Activated CD4-positive, alpha-beta T cell treated with anti-CD3 and anti-CD28 coated beads for 24 hours (primary cell): ENCODE data around the gene KCNIP1.

Experiments used
- DNase-seq, 2 donors: peaks; one replicate each; pipeline ENCODE4 v3.0.0-alpha.2; 2020; ENCODE audit warnings: low read depth in 2 of 2

The KCNIP1 gene

DNA sequence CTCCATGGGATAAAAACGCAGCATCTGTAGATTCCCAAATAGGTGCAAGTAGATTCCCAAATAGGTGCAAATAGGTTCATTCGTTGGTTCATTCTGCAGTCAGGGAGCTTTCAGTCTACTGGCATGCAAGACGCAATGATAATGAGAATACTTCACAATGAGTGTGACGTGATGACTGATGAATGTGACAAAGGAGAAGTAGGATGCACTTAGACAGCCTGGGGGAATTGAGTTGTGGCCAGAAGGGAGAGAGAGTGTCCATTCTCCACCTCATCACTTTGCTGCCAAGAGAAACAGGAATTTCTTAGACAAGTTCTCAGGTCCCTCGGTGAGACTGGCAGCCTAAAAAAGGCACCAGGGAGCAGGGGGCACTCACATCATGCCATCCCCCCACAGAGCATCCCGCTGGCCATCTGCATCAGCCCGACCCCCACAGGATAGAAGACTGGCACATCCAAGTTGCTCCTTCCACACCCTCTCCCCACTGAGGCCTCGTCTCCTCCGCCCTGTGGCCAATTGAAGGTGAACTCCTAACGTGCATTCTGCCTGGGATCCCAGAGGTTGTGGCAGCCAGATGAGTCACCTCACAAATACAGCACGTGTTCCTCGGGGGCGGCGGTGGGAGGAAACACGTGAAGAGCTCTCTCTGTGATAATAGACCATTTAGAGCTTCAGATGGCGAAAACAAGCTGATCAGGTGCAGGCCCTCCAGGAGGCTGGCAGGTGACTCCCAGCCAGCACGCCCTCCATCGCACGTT, 19.9 kb upstream of the KCNIP1 start:
- no peak for DNase-seq

DNA sequence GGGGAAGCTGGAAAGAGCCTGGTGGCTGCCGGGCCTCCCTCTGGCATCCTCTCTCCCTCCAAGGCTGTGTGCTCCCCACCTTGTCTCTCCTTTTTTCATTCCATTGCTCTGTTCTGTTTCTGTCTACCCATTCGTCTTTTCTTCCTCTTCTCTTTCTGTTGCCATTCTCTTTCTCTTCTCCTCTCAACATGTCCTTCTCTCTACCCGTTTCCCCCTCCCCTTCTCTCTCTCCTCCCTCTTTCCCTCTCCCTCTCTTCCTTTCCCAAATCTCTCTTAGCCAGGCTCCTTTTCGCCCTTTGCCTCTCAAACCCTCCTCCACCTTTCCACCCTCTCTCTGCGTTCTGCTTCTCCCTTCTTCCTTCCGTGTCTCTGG, 19.4 kb upstream of the KCNIP1 start:
- no peak for DNase-seq

DNA sequence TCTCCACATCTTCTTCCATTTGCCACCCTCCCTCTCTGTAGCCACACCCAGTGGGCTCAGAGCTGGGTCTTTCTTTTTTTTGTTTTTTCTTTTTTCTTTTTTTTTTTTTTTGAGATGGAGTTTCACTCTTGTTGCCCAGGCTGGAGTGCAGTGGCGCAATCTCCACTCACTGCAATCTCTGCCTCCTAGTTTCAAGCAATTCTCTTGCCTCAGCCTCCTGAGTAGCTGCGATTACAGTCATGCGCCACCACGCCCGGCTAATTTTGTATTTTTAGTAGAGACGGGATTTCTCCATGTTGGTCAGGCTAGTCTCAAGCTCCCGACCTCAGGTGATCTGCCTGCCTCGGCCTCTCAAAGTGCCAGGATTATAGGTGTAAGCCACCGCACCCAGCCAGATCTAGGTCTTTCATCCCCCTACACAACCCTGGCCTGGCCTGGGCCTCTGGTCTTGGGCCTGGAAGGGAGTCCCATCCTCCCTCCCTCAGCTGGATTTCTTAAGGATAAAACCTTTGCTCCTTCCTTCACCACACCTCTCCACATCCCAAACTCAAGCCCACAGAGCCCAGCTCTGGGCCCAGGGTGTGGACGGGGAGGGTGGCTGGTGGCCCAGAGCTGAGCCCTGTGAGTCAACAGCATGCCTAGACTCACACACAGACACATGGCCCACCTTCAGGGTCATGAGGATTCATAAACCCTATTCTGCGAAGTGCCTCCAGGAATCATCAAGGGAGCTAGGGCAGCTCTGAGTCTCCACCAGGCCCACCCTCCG, 18.8 kb upstream of the KCNIP1 start:
- no peak for DNase-seq

DNA sequence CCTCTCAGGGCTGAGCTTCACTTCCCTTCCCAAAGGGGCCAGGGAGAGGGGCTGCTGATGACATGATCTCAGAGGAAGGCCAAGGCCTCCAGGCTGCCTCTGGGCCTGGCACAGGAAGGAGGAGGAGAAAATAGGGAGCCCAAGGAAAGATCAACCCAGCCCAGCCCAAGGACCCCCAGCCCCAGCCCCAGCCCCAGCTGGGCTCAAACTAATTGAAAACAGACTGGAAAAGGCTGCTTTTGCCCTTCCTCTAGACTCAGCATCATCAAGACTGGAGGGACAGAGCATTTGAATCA, 18.3 kb upstream of the KCNIP1 start:
- DNase-seq = no peak

DNA sequence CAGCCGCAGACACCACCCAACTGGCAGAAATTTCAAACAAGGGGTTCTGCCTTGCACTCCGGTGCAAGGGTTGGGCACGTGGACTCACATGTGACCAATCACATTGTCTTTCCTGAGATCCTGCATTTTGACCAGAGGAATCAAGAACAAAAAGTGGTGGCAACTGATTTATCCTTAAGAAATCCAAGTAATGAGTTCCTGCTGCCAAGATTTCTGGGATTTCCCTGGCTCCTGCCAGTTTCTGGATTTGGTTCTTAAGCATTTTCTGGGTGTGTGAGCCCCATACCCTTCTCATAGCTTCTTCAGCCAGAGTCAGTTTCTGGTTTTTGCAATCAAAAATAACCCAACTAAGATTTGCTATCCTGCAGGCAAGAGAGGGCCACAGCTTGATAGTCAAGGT, 17.4 kb upstream of the KCNIP1 start:
- DNase-seq = no peak

DNA sequence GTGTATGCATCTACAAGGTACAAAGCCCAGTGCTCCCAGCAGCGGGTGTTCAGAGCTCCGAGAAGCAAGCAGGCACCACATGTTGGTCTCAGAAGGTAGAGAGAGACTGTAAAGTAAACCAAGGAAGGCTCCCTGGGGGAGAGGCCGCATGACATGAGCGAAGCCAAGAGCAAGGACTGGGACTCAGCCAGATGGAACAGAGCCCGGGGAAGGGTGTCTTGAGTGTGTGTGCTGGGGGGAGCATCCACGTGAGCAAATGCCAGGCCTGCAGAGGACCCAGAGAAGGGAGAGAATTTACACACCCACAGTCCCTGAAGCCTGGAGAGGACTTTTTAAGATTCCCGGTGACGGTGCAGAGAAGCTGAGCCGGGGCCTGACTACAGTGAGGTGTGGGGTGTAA, 15.2 kb upstream of the KCNIP1 start:
- no peak for DNase-seq

DNA sequence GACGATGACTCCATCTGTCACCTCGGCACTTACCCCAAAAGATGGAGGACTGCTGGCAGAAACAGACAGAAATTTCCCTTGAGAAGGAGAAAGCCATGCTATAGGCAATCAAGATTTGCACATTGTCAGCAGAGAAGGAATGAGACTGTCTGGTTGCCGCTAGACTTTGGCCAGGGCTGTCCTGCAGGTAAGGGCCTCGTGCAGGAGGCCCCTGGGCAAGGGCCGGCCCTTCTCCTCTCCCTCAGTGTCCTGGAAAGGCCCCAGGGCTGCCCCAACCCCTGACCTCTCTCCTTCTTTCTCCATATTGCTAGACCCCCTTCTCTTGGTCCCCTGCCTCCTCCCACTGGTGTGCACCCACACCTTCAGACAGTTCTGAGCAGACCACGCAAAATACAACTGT, 14.6 kb upstream of the KCNIP1 start:
- no peak for DNase-seq

DNA sequence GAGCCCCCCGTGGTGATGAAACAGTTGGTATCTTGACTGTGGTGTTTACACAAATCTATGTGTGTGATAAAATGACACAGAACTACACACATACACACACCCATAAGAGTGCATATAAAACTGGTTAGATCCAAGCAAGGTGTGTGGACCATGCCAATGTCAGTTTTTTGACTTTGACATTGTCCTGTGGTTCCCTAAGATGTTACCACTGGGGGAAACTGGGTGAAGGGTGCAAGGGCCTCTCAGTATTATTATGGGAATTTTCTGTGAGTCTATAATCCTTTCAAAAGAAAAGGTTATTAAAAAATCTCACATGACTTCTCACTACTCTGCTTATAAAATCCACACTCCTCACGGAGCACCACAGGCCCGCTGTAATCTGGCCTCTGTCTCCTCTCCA, 13.4 kb upstream of the KCNIP1 start:
- DNase-seq = no peak

DNA sequence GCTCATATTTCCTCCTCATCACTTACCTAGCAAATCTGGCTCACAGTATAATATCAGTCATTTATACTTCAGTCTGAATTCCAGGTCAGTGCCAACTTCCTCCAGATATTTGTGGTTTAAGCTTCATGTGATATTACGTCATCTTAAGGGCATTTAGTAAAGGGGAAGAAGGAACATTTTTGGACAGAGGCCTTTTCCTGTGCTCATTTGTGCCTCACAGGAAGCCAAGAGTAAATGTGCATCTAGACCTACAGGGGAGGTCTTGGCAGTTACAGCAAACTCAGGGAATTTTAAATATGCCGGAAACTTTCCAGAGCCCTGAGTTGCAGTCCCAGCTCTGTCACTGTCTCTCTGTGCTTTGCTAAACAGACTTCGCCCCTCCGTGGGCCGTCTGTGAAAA, 12.3 kb upstream of the KCNIP1 start:
- DNase-seq = no peak

DNA sequence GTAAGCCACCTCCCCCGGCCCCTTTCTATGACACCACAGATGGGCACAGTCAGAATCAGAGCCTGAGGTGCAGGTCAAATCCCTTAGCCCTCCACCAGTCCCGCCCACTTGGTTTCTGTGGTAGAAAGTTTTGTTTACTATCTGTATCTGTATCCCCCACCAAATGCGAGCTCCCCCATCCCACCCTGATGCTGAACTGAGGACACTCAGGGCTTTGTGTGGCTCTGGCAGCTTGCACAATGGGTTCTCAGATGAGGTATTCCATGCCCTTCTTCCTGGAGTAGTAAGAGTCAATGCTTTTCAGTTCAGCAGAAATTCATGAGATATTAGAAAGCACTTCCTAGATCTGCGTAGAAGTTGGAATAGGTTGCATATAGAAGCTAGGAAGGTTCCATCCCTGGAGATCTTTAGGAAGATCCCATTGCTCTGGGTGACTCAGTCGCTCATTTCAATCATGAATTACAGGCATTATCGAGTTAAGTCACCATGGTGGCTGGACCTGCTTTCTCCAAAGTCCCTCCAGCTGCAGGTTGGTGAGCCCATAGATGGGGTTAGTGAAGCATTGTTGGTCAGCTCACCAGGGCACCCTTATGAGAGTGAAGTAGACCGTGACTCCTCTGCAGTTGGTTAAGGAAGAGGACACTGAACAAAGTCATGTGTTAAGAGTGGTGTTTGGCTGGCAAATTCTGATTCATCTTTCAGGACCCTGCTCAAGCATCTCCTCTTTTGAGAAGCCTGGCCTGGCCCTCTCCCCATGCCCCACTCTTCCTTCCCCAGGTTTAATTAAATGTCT, 10.6 kb upstream of the KCNIP1 start:
- no peak for DNase-seq

DNA sequence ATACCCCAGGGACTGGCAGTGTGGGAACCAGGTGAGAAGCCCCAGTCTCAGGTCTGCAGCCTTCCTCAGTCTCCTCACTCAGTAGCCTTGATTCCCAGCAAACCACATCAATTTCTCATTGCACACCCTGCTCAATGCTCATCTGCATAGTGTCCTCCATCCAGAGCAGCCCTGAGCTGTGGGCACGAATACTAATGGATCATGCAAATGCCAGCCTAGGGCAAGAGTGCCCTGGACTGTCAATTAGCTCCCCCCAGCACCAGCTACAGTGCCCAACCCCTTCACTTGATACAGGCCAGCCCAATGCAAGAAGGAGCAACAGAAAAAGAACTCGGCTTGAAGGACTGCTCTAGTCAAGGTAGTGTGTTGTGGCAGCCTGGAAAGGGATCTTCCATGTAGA, 9.8 kb upstream of the KCNIP1 start:
- DNase-seq = no peak

DNA sequence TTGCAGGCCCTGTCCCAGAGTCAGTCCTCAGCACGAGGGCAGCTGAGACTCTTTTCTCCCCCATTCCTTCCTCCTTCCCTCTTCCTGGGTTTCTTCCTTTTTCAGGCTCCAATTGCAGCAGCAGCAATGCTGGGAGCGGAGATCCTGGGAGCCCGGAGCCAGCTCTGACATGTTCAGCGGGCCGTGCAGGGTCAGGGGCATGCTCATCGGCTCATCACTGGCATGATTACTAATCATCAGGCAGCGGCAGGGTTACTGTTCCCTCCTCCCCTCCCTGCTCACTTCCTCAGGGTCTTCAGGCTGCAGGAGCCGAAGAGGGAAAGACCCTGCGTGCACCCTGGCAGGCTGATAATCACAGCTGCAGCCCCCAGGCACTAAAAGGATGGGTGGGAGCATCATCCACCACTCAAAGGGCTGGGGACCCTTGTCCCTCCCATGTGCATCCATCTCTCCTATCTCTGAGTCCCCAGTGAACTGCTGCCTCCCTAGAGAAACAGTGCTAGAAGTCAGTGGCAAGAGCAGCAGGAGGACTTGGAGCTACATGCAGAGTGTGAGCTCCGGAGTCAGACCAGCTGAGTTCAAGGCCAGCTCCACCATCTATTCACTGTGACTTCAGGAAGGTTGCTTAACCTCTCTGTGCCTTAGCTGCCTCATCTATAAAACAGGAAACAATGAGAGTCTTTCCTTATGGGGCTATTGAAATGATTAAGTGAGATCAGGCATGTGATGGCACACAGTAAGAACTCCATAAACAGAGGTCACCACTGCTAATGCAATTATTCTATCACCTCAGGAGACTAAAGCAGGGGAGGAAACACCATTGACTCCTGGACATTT, 7.8 kb upstream of the KCNIP1 start:
- DNase-seq = no peak

DNA sequence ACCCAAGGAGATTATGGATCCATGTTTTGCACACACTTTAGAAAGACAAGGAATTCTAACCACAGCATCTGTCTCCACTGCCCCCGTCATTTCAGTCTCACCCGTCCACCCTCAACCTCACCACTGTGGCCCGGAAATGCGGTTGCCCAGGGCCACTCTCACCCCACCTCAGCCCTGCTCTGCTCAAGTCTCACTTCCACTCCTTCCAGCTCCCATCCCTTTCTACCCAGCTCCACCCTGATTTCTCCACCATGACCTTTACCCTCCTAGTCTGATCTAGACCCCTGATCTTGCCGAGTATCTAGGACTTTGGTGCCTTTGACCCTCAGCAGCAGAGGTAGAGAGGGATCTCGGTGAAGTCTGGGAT, 7.2 kb upstream of the KCNIP1 start:
- no peak for DNase-seq

DNA sequence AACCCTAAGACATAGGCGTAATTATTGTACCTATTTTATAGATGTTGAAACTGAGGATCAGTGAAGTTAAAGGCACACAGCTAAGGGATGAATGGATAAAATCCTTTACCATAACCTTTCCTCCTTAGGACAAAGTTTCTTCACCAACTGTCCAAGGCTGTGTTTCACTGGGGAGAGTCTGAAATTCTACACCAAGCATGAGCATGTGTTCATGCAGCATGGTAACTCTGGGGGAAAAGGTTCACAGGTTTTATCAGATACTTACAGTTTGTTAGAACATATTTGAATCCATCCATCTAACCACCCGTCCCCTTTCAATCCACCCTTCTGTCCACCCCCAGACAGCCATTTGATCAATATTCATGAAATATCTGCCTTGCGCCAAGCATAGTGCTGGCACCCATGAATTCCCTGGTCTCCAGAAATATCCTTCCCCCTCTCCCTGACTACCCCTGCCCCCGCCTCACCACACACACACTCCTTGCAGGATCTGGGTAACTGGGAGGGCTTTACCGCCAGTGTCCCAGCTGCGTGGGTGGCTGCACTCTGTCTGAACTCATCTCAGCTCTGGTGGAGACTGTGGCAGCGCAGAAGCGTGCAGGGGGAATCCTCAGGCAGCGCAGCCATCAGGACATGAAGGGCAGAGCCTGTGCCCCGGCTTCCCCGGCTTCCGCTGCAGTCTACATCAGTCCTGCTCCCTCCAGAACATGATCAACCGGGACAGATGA, 6.3 kb upstream of the KCNIP1 start:
- DNase-seq = no peak

DNA sequence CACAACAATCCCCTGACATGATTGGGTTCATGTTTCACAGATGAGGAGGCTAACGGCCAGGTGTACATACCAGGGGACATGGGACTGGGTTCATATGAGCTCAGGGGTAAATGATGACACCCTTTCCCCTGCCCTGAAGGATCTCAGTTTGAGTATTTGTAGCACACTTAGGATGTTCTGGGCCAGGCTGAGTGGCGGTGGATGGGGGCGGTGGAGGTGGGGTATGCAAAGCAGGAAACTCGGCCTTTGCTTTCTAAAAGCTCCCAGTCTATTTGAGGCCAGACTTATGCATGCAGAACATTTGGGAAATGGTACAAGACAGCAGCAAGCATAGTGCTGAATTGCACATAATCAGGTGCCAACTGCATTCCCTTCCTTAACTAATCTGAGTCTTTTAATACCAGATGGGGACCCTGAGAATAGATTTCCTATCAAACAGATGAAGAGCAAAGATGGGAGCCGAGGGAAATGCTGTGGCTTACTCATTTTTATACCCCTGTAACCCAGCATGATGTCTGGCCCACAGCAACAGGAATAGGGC, 4.9 kb upstream of the KCNIP1 start:
- no peak for DNase-seq

DNA sequence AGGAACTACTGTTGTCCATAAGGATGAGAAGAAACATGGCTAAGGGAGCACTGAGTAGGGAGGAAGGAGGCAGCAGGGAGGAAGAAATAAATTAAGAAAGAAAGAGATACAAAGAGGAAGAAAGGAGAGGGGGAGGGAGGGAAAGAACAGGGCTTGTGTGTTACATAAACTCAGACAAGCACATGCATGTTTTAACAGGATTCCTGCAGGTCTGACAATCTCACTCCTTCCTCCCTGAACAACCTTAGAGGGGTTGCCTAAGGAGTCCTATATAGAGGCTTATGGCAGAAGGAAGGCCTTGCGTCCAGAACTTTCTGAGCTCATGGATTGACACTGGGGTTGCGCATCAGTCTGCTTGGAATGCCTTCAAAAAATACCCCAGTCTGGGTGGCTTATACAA, 4.2 kb upstream of the KCNIP1 start:
- DNase-seq = no peak

DNA sequence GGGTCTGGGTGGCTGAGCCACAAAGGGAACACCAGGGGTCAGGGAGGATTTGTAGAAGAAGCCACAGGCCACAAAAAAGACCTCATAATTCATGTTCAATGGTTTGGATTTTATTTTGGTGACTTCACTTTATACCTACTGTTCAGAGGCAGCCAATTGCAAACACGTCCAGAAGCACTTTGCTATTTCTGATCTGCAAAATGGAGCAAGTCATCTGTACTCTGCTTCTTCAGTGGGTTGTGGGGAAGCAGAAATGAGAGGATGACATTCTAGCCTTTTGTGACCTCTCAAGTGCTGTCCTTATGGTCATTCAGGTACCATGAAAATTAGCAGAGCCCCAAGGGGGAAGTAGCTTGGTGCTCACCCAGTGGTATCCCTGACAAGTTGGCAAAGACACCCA, 2.5 kb upstream of the KCNIP1 start:
- no peak for DNase-seq

DNA sequence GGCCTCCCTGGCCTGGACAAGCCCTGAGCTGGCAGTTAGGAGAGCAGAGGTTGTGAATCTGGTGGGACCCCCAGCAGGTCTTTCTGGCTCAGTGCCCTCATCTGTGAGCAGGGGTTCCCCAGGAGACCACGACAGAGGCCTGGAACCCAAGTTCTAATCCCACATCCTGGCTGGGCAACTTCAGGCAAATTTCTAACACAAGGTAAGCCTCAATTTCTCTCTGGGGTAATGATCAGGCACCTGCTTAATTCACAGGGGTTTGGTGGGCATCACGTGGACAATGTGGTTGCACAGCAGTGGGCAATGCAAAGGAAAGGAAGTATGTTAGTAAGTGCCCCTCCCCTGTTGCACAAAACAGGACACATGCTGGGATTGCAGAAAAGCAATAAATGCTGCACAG, 1.9 kb upstream of the KCNIP1 start:
- no peak for DNase-seq

DNA sequence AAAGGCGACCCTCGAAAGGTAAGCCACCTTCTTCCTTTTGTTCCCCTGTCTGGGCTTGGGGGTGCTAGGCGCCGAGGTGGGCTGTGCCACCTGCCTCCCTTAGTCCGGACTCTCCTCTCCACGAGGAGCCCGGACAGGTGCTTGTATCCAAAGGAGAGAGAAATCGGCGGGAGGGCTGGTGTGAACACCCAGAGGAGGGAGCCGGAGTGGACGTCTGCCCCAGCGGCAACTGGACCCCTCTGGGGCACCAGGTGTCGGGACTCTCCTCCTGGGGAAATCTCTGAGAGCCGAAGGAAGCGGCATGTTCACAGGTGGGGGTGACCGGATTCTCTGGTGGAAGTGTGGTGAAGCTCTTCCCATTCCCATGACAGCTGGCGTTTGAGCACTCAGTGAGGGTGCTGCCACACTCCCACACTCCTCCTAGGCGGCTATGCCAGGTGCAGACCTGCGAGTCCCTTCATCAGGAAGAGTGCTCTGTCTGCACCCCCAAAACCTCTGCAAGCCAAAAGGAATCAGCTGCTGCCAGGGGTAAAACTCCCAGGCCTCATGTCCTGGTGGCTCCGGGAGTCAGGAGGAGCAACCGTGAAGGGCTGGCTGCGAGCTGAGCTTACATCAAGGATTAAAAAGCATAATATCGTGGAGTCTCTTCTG, 921 bp downstream of the KCNIP1 start:
- DNase-seq = no peak

DNA sequence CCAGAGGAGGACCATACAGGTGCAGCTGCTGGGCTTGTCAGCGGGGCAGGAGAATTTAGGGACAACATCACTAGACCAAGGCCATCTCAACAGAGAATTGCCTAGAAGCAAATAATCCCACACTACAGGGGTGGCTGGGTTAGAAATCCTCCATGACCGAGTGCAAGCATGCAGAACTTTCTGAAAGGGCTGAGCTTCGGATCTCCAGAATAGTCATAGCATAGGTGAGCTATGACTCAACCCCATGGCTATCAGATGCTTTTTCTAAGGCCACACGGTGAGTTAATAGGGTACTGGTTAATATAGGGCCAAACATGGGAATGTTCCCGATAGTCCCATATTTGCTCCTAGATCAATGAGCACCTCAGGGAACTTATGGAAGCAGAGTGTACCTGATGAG, 4.2 kb downstream of the KCNIP1 start:
- no peak for DNase-seq
